Tibial nerve (tissue), 4 donors: ENCODE results near the gene DIO2.

ENCODE experiments used
- EP300 ChIP-seq, 2 donors: sonication (generic); formaldehyde crosslinking; IDR thresholded peaks; one replicate each; pipeline ENCODE4 v1.6.1; 2017; ENCODE audit warnings: antibody characterized with exemption in 2 of 2, mild to moderate bottlenecking in 1 of 2
- POLR2A ChIP-seq, 2 donors: fragments of 450-650 bp; IDR thresholded peaks; one replicate each; pipeline ENCODE4 v1.6.1; 2017; ENCODE audit warnings: antibody characterized with exemption in 2 of 2, mild to moderate bottlenecking in 2 of 2, moderate library complexity in 2 of 2
- TF ChIP-seq, protein P1 (sequence below), 5 experiments: fragments of 200-600 bp in 3 of 5; fragments of 450-650 bp in 2 of 5; sonication (generic) in 3 of 5; IDR thresholded peaks; one replicate each; pipeline ENCODE4 v1.5.1; 2016 to 2019; ENCODE audit warnings: antibody characterized with exemption in 5 of 5, mild to moderate bottlenecking in 3 of 5, moderate library complexity in 2 of 5

DNA sequence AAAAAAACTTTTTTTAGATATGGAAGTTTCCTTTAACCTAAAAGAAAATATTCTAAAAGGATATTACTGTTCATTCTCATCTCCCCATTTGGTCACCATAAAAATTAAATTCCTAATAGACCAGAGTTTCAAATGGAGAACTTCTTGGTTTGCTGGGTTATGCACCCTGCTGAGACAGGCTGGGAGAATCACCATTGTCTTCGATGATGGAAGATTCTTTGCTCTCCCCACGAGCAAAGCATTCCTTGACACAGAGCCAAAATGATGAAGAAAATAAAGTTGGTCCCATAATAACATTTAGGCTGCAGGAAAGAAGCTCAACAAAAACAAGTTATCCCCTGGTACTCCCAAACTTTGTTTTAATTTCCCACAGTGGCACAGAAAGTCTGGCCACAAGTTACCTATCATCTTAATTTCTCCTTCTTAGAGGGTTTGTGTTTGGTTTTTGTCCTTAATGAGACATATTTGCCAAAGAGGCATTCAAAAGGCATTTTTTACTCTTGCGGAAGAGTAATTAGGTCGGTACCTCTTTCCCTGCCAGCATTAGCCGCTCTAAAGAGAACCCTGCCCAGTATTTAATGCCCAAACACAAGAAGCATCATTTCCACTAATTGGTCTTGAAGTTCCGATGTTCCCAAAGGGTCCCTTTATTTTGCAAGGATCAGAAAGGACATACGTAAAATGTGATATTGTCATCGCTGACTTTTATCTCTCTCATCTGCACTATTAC is 4.8 kb downstream of the DIO2 start:
- TF ChIP-seq, protein P1, sequence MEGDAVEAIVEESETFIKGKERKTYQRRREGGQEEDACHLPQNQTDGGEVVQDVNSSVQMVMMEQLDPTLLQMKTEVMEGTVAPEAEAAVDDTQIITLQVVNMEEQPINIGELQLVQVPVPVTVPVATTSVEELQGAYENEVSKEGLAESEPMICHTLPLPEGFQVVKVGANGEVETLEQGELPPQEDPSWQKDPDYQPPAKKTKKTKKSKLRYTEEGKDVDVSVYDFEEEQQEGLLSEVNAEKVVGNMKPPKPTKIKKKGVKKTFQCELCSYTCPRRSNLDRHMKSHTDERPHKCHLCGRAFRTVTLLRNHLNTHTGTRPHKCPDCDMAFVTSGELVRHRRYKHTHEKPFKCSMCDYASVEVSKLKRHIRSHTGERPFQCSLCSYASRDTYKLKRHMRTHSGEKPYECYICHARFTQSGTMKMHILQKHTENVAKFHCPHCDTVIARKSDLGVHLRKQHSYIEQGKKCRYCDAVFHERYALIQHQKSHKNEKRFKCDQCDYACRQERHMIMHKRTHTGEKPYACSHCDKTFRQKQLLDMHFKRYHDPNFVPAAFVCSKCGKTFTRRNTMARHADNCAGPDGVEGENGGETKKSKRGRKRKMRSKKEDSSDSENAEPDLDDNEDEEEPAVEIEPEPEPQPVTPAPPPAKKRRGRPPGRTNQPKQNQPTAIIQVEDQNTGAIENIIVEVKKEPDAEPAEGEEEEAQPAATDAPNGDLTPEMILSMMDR (IDR thresholded peaks at IDR 0.05), result no peak
- TF ChIP-seq POLR2A (IDR thresholded peaks at IDR 0.05), result no peak
- TF ChIP-seq EP300 (IDR thresholded peaks at IDR 0.05), result no peak
